22Rv1 (cell line): Measurements from ENCODE around the gene STEAP2.

ENCODE experiments used
- H3K27ac ChIP-seq: fragments of 450-650 bp; 2 replicates; pipeline ENCODE4 v1.5.1; 2017
- CTCF ChIP-seq: fragments of 450-650 bp; IDR thresholded peaks from 2 replicates; pipeline ENCODE4 v1.5.1; 2017; ENCODE audit warnings: mild to moderate bottlenecking
- ZFX ChIP-seq: fragments of 450-650 bp; IDR thresholded peaks from 2 replicates; pipeline ENCODE4 v1.6.1; 2017; ENCODE audit warnings: antibody characterized with exemption, borderline replicate concordance

Gene STEAP2

GRCh38 chr7:90211391-90212148, at the start of gene STEAP2:
STEAP2 (plus strand) TSS chr7:90211740; CDS start chr7:90225083, 13,343 bp downstream.
- TF ChIP-seq ZFX (no peak), CTCF (peak; percentile 91)
- peak within 1 kb of the TSS; percentile 87 for H3K27ac ChIP-seq

GRCh38 chr7:90163534-90163933, 48.0 kb upstream of the STEAP2 start:
- TF ChIP-seq ZFX (no peak), CTCF (no peak)
- 0 out of 2 replicates have a peak overlapping the region, but pooled peaks have one; percentile 5 for H3K27ac ChIP-seq

- H3K27ac ChIP-seq: peak overlapping the region; percentile 40
- TF ChIP-seq CTCF: no peak
- no peak for TF ChIP-seq ZFX
These were observed 45.8 kb upstream of the STEAP2 start for GRCh38 chr7:90165724-90166123.

GRCh38 chr7:90166153-90166552, 45.4 kb upstream of the STEAP2 start:
- peak overlapping the region; percentile 40 for H3K27ac ChIP-seq
- TF ChIP-seq ZFX: no peak
- no peak for TF ChIP-seq CTCF

- TF ChIP-seq CTCF: no peak
- TF ChIP-seq ZFX: no peak
- H3K27ac ChIP-seq: no peak overlapping the region
These were observed 44.2 kb upstream of the STEAP2 start for GRCh38 chr7:90167361-90167760.

- TF ChIP-seq ZFX (no peak), CTCF (no peak)
These were observed 41.6 kb upstream of the STEAP2 start for GRCh38 chr7:90169891-90170290.

GRCh38 chr7:90172121-90172520, 39.4 kb upstream of the STEAP2 start:
- TF ChIP-seq CTCF (no peak), ZFX (no peak)
- H3K27ac ChIP-seq: no peak overlapping the region

More at GRCh38 chr7:90169891-90170290, 41.6 kb upstream of the STEAP2 start:
- no peak overlapping the region for H3K27ac ChIP-seq
